Neural cell (in vitro differentiated cells): ENCODE measurements around the gene EIF2D. TPM values are rescaled to one million over a fixed set of nuclear protein-coding genes. Genes with fewer than 3 reads are reported as not detected.

Experiments
- H2AFZ ChIP-seq: fragments of 200-600, 300-800 bp; sonication (generic), shearing (Covaris generic); 2 replicates; pipeline ENCODE4 v1.6.0; 2014; ENCODE audit warnings: low read depth, mild to moderate bottlenecking, antibody characterized with exemption, low read length, moderate library complexity
- H3F3A ChIP-seq: fragments of 200-600 bp; shearing (Covaris generic); 2 replicates; pipeline ENCODE4 v1.6.1; 2016; ENCODE audit warnings: mild to moderate bottlenecking, moderate library complexity, mixed read lengths, antibody characterized with exemption, low read length; ENCODE audit not compliant: insufficient read depth, poor library complexity, severe bottlenecking
- H3K27ac ChIP-seq: fragments of 200-600, 300-800 bp; sonication (generic), shearing (Covaris generic); 2 replicates; pipeline ENCODE4 v1.5.1; 2014; ENCODE audit warnings: mild to moderate bottlenecking, low read length, moderate library complexity
- H3K27me3 ChIP-seq: fragments of 300-800, 200-600 bp; sonication (generic), shearing (Covaris generic); 2 replicates; pipeline ENCODE4 v1.6.0; 2014; ENCODE audit warnings: mild to moderate bottlenecking, low read depth, low read length, moderate library complexity; ENCODE audit not compliant: insufficient read depth
- H3K36me3 ChIP-seq: fragments of 300-800, 200-600 bp; sonication (generic), shearing (Covaris generic); 2 replicates; pipeline ENCODE4 v1.5.1; 2014; ENCODE audit warnings: mild to moderate bottlenecking, antibody characterized with exemption, low read length, moderate library complexity; ENCODE audit not compliant: insufficient read depth
- H3K4me2 ChIP-seq: fragments of 300-800, 200-600 bp; sonication (generic), shearing (Covaris generic); 2 replicates; pipeline ENCODE4 v1.6.0; 2014; ENCODE audit warnings: mild to moderate bottlenecking, low read length
- H3K4me3 ChIP-seq: fragments of 300-800, 200-600 bp; sonication (generic), shearing (Covaris generic); 2 replicates; pipeline ENCODE4 v1.5.1; 2014; ENCODE audit warnings: mild to moderate bottlenecking, low read length, moderate library complexity
- H3K79me2 ChIP-seq: fragments of 200-600 bp; shearing (Covaris generic); replicated peaks from 2 replicates; pipeline ENCODE4 v1.6.0; 2014; ENCODE audit warnings: mild to moderate bottlenecking, low read length, moderate library complexity; ENCODE audit not compliant: insufficient read depth
- H3K9ac ChIP-seq: fragments of 300-800, 200-600 bp; sonication (generic), shearing (Covaris generic); 2 replicates; pipeline ENCODE4 v1.6.1; 2016; ENCODE audit warnings: mild to moderate bottlenecking, low read length, mixed read lengths
- H3K9me2 ChIP-seq: fragments of 200-600 bp; shearing (Covaris generic); 2 replicates; pipeline ENCODE4 v1.6.1; 2016; ENCODE audit warnings: mild to moderate bottlenecking, low read length, mixed read lengths; ENCODE audit not compliant: insufficient read depth
- H3K9me3 ChIP-seq: fragments of 200-600, 300-800 bp; sonication (generic), shearing (Covaris generic); 2 replicates; pipeline ENCODE4 v1.6.1; 2016; ENCODE audit warnings: mild to moderate bottlenecking, mixed run types, low read length, moderate library complexity, mixed read lengths
- H4K20me1 ChIP-seq: fragments of 200-600 bp; shearing (Covaris generic); 2 replicates; pipeline ENCODE4 v1.6.1; 2016; ENCODE audit warnings: mild to moderate bottlenecking, mixed run types; ENCODE audit not compliant: insufficient read depth
- CTCF ChIP-seq: fragments of 450-650 bp; IDR thresholded peaks from 2 replicates; pipeline ENCODE4 v1.5.1; 2014; ENCODE audit warnings: antibody characterized with exemption, mild to moderate bottlenecking, moderate library complexity; ENCODE audit not compliant: poor library complexity, severe bottlenecking
- EP300 ChIP-seq: fragments of 450-650 bp; conservative IDR thresholded peaks from 2 replicates; pipeline ENCODE4 v1.6.1; 2014; ENCODE audit warnings: antibody characterized with exemption, mild to moderate bottlenecking, moderate library complexity; ENCODE audit not compliant: poor library complexity, severe bottlenecking
- EZH2 ChIP-seq: fragments of 200-600, 300-800 bp; shearing (Covaris generic), sonication (generic); IDR thresholded peaks from 2 replicates; pipeline ENCODE4 v1.6.1; 2014; ENCODE audit warnings: antibody characterized with exemption, low read length, borderline replicate concordance, mild to moderate bottlenecking; ENCODE audit not compliant: insufficient read depth, poor library complexity, severe bottlenecking
- MXI1 ChIP-seq: fragments of 450-650 bp; conservative IDR thresholded peaks from 2 replicates; pipeline ENCODE4 v1.6.1; 2014; ENCODE audit warnings: antibody characterized with exemption, mild to moderate bottlenecking; ENCODE audit not compliant: poor library complexity, severe bottlenecking
- POLR2AphosphoS5 ChIP-seq: IDR thresholded peaks from 2 replicates; pipeline ENCODE4 v1.6.1; 2012
- RAD21 ChIP-seq: fragments of 450-650 bp; conservative IDR thresholded peaks from 2 replicates; pipeline ENCODE4 v1.6.1; 2014; ENCODE audit warnings: antibody characterized with exemption, mild to moderate bottlenecking, moderate library complexity
- REST ChIP-seq: IDR thresholded peaks from 2 replicates; pipeline ENCODE4 v1.6.1; 2012; ENCODE audit warnings: borderline replicate concordance
- SMC3 ChIP-seq: fragments of 450-650 bp; conservative IDR thresholded peaks from 2 replicates; pipeline ENCODE4 v1.6.1; 2014; ENCODE audit warnings: antibody characterized with exemption, mild to moderate bottlenecking, moderate library complexity; ENCODE audit not compliant: poor library complexity
- TAF1 ChIP-seq: IDR thresholded peaks from 2 replicates; pipeline ENCODE4 v1.6.1; 2012; ENCODE audit warnings: low read depth
- polyA plus RNA-seq: library from polyadenylated mRNA; depleted of rRNA; stranded (reverse); fragments of >200 nt; gene quantifications from 2 replicates; pipeline ENCODE4 v1.2.3, GENCODE V29; 2014

EIF2D gene
- polyA plus RNA-seq, 1 donor from 2014 or later = 37.1 TPM

GRCh38 chr1:206583707-206584648 is 28.3 kb downstream of the EIF2D start:
- Histone ChIP-seq H2AFZ (no peak overlapping the region), H3K27ac (no peak overlapping the region), H3K4me3 (no peak overlapping the region), H3K9me3 (no peaks in the 10 kb centered on the region), H3K79me2 (no peaks in the 10 kb centered on the region), H3F3A (no peaks in the 10 kb centered on the region), H3K9me2 (no peaks in the 10 kb centered on the region), H3K36me3 (no peaks in the 10 kb centered on the region), H3K4me2 (no peak overlapping the region), H3K9ac (no peak overlapping the region), H3K27me3 (no peaks in the 10 kb centered on the region), H4K20me1 (no peaks in the 10 kb centered on the region)
- TF ChIP-seq MXI1 = no peak
- no peak for TF ChIP-seq POLR2AphosphoS5
- TF ChIP-seq RAD21 = peak; percentile 88
- no peak for TF ChIP-seq TAF1
- TF ChIP-seq SMC3 = peak; percentile 97
- TF ChIP-seq CTCF = peak; percentile 87

GRCh38 chr1:206582971-206583706 is 29.1 kb downstream of the EIF2D start:
- Histone ChIP-seq H3K4me2 (no peak overlapping the region), H3K27ac (no peak overlapping the region), H4K20me1 (no peaks in the 10 kb centered on the region), H3K79me2 (no peaks in the 10 kb centered on the region), H3K36me3 (no peaks in the 10 kb centered on the region), H3K27me3 (no peaks in the 10 kb centered on the region), H2AFZ (no peak overlapping the region), H3K4me3 (no peak overlapping the region), H3K9me3 (no peaks in the 10 kb centered on the region), H3K9me2 (no peaks in the 10 kb centered on the region), H3F3A (no peaks in the 10 kb centered on the region), H3K9ac (no peak overlapping the region)
- no peak for TF ChIP-seq SMC3
- TF ChIP-seq CTCF = no peak
- TF ChIP-seq MXI1 = no peak
- TF ChIP-seq EP300 = no peak
- no peak for TF ChIP-seq EZH2
- TF ChIP-seq REST = no peak
- TF ChIP-seq POLR2AphosphoS5 = no peak
- no peak for TF ChIP-seq RAD21
- no peak for TF ChIP-seq TAF1
